B cell (primary cell): ENCODE data around the gene SFXN2. TPM values are rescaled to one million over a fixed set of nuclear protein-coding genes. Genes with fewer than 3 reads are reported as not detected.

Experiments used
- ATAC-seq: fragments of 200-7000 bp; cut with Tn5 transposase; one replicate; pipeline ENCODE4 v1.10.0; 2021; ENCODE audit warnings: low read depth, mild to moderate bottlenecking, moderate number of reproducible peaks, moderate library complexity
- CTCF ChIA-PET: fragments of 350-600 bp; sonication (Branson Sonifier 250); formaldehyde crosslinking; loops from one replicate; lab custom pipeline; 2021; ENCODE audit warnings: antibody characterized with exemption, inconsistent platforms; lab: Charles Lee
- POLR2A ChIA-PET: fragments of 350-600 bp; sonication (Branson Sonifier 250); formaldehyde crosslinking; loops from one replicate; lab custom pipeline; 2021; ENCODE audit warnings: antibody characterized with exemption; lab: Charles Lee
- DNase-seq: peaks from one replicate; pipeline ENCODE4 v3.0.0; 2013
- H2AFZ ChIP-seq: 2 replicates; pipeline ENCODE4 v1.6.1; 2012; ENCODE audit warnings: mild to moderate bottlenecking, low read depth, low read length; ENCODE audit not compliant: insufficient read depth, poor library complexity, severe bottlenecking
- H3K27ac ChIP-seq, 2 donors: 1 replicate in 1 of 2; 2 replicates in 1 of 2; pipeline ENCODE4 v1.5.1; 2012 to 2013; ENCODE audit warnings: low read length in 2 of 2, mild to moderate bottlenecking in 2 of 2, moderate library complexity in 1 of 2
- H3K27me3 ChIP-seq, 4 experiments: fragments of 200-600 bp in 1 of 4; sonication (generic) in 1 of 4; replicated peaks in 1 of 4; 1 replicate in 2 of 4; 2 replicates in 2 of 4; pipeline versions ENCODE4 v1.6.1 to v1.7.0; 2013 to 2016; ENCODE audit warnings: low read length in 3 of 4, mild to moderate bottlenecking in 2 of 4, mixed read lengths in 1 of 4, moderate library complexity in 1 of 4; ENCODE audit not compliant: insufficient read depth in 4 of 4, control insufficient read depth in 3 of 4; ENCODE audit errors: control extremely low read depth in 1 of 4
- H3K36me3 ChIP-seq, 2 experiments: replicated peaks in 1 of 2; 1 replicate in 1 of 2; 2 replicates in 1 of 2; pipeline versions ENCODE4 v1.6.1 to v1.7.1; 2013; ENCODE audit warnings: low read length in 1 of 2; ENCODE audit not compliant: insufficient read depth in 2 of 2, control insufficient read depth in 1 of 2; ENCODE audit errors: control extremely low read depth in 1 of 2, extremely low read depth in 1 of 2
- H3K4me1 ChIP-seq, 2 donors: fragments of 200-600 bp in 1 of 2; sonication (generic) in 1 of 2; 1 replicate in 1 of 2; 2 replicates in 1 of 2; pipeline versions ENCODE4 v1.5.1 to v1.6.1; 2013 to 2017; ENCODE audit warnings: low read length in 2 of 2; ENCODE audit not compliant: control insufficient read depth in 2 of 2, insufficient read depth in 2 of 2
- H3K4me2 ChIP-seq: replicated peaks from 2 replicates; pipeline ENCODE3; 2012; ENCODE audit warnings: mild to moderate bottlenecking, low read depth, low read length; ENCODE audit not compliant: poor library complexity, severe bottlenecking
- H3K4me3 ChIP-seq, 5 experiments: fragments of 200-600 bp in 1 of 5; sonication (generic) in 1 of 5; 1 replicate in 3 of 5; 2 replicates in 2 of 5; pipeline versions ENCODE4 v1.5.1 to v1.7.0; 2011 to 2016; ENCODE audit warnings: low read length in 4 of 5, mild to moderate bottlenecking in 4 of 5, low read depth in 2 of 5, control low read depth in 1 of 5, moderate library complexity in 1 of 5; ENCODE audit not compliant: insufficient read depth in 1 of 5; ENCODE audit errors: control extremely low read depth in 1 of 5, extremely low read depth in 1 of 5
- H3K79me2 ChIP-seq: fragments of 200-600 bp; sonication (generic); one replicate; pipeline ENCODE4 v1.6.0; 2016; ENCODE audit warnings: low read length; ENCODE audit not compliant: control insufficient read depth, insufficient read depth
- H3K9ac ChIP-seq: fragments of 200-600 bp; sonication (generic); 2 replicates; pipeline ENCODE4 v1.6.1; 2017; ENCODE audit warnings: mild to moderate bottlenecking, low read length, moderate library complexity
- H3K9me3 ChIP-seq, 3 donors: one replicate each; pipeline versions ENCODE4 v1.6.1 to v1.7.1; 2013; ENCODE audit warnings: low read length in 2 of 3; ENCODE audit not compliant: control insufficient read depth in 2 of 3, insufficient read depth in 1 of 3; ENCODE audit errors: control extremely low read depth in 1 of 3
- H4K20me1 ChIP-seq: 2 replicates; pipeline ENCODE4 v1.6.0; 2012; ENCODE audit warnings: mild to moderate bottlenecking, low read length; ENCODE audit not compliant: insufficient read depth, control insufficient read depth, poor library complexity, severe bottlenecking
- H3K27ac Mint-ChIP-seq: one replicate; pipeline ENCODE4 v1.8.0; 2021; ENCODE audit warnings: mixed read lengths
- H3K27me3 Mint-ChIP-seq: one replicate; pipeline ENCODE4 v1.8.0; 2021; ENCODE audit warnings: mixed read lengths
- H3K4me1 Mint-ChIP-seq: one replicate; pipeline ENCODE4 v1.8.0; 2021; ENCODE audit warnings: mixed read lengths
- H3K4me3 Mint-ChIP-seq: one replicate; pipeline ENCODE4 v1.8.0; 2021; ENCODE audit warnings: mixed read lengths
- H3K9me3 Mint-ChIP-seq: one replicate; pipeline ENCODE4 v1.8.0; 2022; ENCODE audit warnings: mixed read lengths; ENCODE audit not compliant: insufficient read depth
- EZH2 ChIP-seq: IDR thresholded peaks from 2 replicates; pipeline ENCODE4 v1.6.1; 2012; ENCODE audit warnings: borderline replicate concordance, low read depth, mild to moderate bottlenecking, moderate library complexity, low read length; ENCODE audit not compliant: insufficient read depth, poor library complexity, severe bottlenecking
- WGBS: methylation state at CpG from one replicate; pipeline ENCODE4 v1.1.5; 2013; ENCODE audit warnings: missing lambda C conversion rate; ENCODE audit not compliant: insufficient coverage; 5-methylcytosine and 5-hydroxymethylcytosine counted together
- intact Hi-C: fragments of 100-400 bp; cut with micrococcal nuclease; formaldehyde crosslinking; loops from one replicate; pipeline ENCODE4 v1.10.0; 2022
- polyA plus RNA-seq: library from polyadenylated mRNA; depleted of rRNA; stranded (reverse); fragments of >200 nt; gene quantifications from 2 replicates; pipeline ENCODE4 v1.2.3, GENCODE V29; 2012
- total RNA-seq, 2 donors: library from RNA; stranded (reverse); fragments of 120-200 nt in 1 of 2; gene quantifications; 1 replicate in 1 of 2; 2 replicates in 1 of 2; pipeline versions ENCODE4 v1.2.3 to v1.2.4, GENCODE V29; 2013 to 2022
- TF ChIP-seq, protein P1 (sequence below): fragments of 200-600 bp; IDR thresholded peaks from one replicate; pipeline ENCODE4 v1.8.0; 2022; ENCODE audit warnings: antibody characterized with exemption, mild to moderate bottlenecking

SFXN2 gene
- total and polyA plus RNA-seq, 2 donors (not counting 1 experiment from before 2014, with no cell fraction given): 8.1 to 23.5 TPM

DNA sequence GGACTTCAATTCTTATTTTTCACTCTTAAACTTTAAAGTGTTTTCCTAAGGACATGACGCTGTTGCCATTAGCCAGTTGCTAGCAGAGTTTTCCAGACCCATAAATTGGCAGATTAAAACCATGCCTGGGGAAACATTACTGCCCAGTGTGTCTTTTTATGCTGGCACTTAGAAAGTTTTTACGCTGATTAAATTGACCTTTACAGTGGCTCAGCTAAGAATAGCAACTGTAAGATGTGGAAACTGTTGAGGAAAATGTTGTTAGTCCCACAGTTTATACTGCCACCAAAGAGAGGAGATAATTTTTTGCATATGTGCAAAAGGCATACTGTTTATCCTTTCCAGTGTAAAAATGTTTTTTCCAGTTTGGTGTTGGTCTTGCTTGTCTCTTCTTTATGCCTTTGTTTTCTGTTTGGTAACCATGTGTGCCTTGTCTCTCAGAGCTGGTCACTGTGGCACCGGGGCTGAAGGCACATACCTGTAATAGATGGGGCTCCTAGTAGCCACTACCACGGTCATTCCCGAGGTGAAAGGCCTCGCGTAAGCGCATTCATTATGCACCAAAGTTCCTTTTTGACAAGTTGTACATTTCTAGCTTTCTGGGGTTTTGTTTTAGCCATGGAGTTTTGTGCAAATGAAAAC, 77.4 kb downstream of the SFXN2 start:
- peaks cover 0 to 6% of the 10 kb centered on the region in 2 experiments for H3K36me3 ChIP-seq
- H3K79me2 ChIP-seq: peaks cover 88% of the 10 kb centered on the region
- Mint-ChIP-seq H3K27ac (no peak overlapping the region), H3K27me3 (no peaks in the 10 kb centered on the region), H3K9me3 (no peaks in the 10 kb centered on the region), H3K4me3 (no peak overlapping the region), H3K4me1 (peaks cover 44% of the 10 kb centered on the region)
- H4K20me1 ChIP-seq: peaks cover 69% of the 10 kb centered on the region
- H3K4me1 ChIP-seq: peaks cover 23 to 25% of the 10 kb centered on the region in 2 donors
- H2AFZ ChIP-seq: no peak overlapping the region
- H3K27ac ChIP-seq: no peak overlapping the region
- no peak overlapping the region for H3K4me2 ChIP-seq
- ChIA-PET CTCF (interaction anchor here (0.6 kb wide), 1 partner anchor 309 kb away, joined by 3 read pairs; no protein-coding TSS in a partner anchor), POLR2A (interaction anchor here (0.6 kb wide), 1 partner anchor 98 kb away, joined by 3 read pairs; no protein-coding TSS in a partner anchor)
- ATAC-seq (no peak), DNase-seq (no peak)
- 100% methylated on average over 6 of the region's 8 CpGs for WGBS
- intact Hi-C loops: loop anchor here (10.0 kb wide), 1 partner anchor 47 kb away; the partner anchor contains the start of gene WBP1L
- no peak for TF ChIP-seq EZH2
- TF ChIP-seq, protein P1, sequence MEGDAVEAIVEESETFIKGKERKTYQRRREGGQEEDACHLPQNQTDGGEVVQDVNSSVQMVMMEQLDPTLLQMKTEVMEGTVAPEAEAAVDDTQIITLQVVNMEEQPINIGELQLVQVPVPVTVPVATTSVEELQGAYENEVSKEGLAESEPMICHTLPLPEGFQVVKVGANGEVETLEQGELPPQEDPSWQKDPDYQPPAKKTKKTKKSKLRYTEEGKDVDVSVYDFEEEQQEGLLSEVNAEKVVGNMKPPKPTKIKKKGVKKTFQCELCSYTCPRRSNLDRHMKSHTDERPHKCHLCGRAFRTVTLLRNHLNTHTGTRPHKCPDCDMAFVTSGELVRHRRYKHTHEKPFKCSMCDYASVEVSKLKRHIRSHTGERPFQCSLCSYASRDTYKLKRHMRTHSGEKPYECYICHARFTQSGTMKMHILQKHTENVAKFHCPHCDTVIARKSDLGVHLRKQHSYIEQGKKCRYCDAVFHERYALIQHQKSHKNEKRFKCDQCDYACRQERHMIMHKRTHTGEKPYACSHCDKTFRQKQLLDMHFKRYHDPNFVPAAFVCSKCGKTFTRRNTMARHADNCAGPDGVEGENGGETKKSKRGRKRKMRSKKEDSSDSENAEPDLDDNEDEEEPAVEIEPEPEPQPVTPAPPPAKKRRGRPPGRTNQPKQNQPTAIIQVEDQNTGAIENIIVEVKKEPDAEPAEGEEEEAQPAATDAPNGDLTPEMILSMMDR: no peak
- no peak overlapping the region for H3K4me3 ChIP-seq
- peaks cover 0 to 5% (median 0%) of the 10 kb centered on the region in 3 donors for H3K9me3 ChIP-seq
- H3K27me3 ChIP-seq: no peaks in the 10 kb centered on the region
- no peak overlapping the region for H3K9ac ChIP-seq

Other genes starting within 250 kb of the SFXN2 start
- 48.8 and 58.3 TPM in 2 replicates for gene ACTR1A, start 211.9 kb upstream of the SFXN2 start, total RNA-seq
- 38.3 and 40.9 TPM in 2 replicates for gene ACTR1A, start 211.9 kb upstream of the SFXN2 start, polyA plus RNA-seq
- 13.3 and 16.7 TPM in 2 replicates for gene SUFU, start 210.7 kb upstream of the SFXN2 start, total RNA-seq
- gene SUFU, start 210.7 kb upstream of the SFXN2 start, polyA plus RNA-seq: 4.8 and 5.2 TPM in 2 replicates
- 74.4 and 85.7 TPM in 2 replicates for gene TRIM8, start 70.2 kb upstream of the SFXN2 start, total RNA-seq
- gene TRIM8, start 70.2 kb upstream of the SFXN2 start, polyA plus RNA-seq: 40.2 and 44.9 TPM in 2 replicates
- gene ARL3, start 239 bp upstream of the SFXN2 start, total RNA-seq: 5.5 and 6.3 TPM in 2 replicates
- 0.91 and 0.99 TPM in 2 replicates for gene ARL3, start 239 bp upstream of the SFXN2 start, polyA plus RNA-seq
- 43.2 and 44.3 TPM in 2 replicates for gene WBP1L, start 29.3 kb downstream of the SFXN2 start, total RNA-seq
- gene WBP1L, start 29.3 kb downstream of the SFXN2 start, polyA plus RNA-seq: 13.4 and 14.3 TPM in 2 replicates
- not detected in 2 replicates for gene CYP17A1, start 122.8 kb downstream of the SFXN2 start, total RNA-seq
- gene CYP17A1, start 122.8 kb downstream of the SFXN2 start, polyA plus RNA-seq: not detected in 2 replicates
- 20.8 and 21.8 TPM in 2 replicates for gene BORCS7, start 139.6 kb downstream of the SFXN2 start, total RNA-seq
- 17.6 and 27.9 TPM in 2 replicates for gene BORCS7, start 139.6 kb downstream of the SFXN2 start, polyA plus RNA-seq
- not detected in 2 replicates for gene AS3MT, start 154.8 kb downstream of the SFXN2 start, total RNA-seq
- 0.25 and 0.61 TPM in 2 replicates for gene AS3MT, start 154.8 kb downstream of the SFXN2 start, polyA plus RNA-seq
- gene CNNM2, start 203.7 kb downstream of the SFXN2 start, total RNA-seq: 20.2 and 21.6 TPM in 2 replicates
- 5.9 and 6.6 TPM in 2 replicates for gene CNNM2, start 203.7 kb downstream of the SFXN2 start, polyA plus RNA-seq